Mesothelial cell of epicardium (in vitro differentiated cells): ENCODE results near the gene AK9. TPM values are rescaled to one million over a fixed set of nuclear protein-coding genes. Genes with fewer than 3 reads are reported as not detected.

ENCODE experiments used
- DNase-seq, 2 experiments: peaks; one replicate each; pipeline ENCODE4 v3.0.0; 2021; ENCODE audit warnings: low spot score in 2 of 2; ENCODE audit not compliant: unreplicated experiment in 2 of 2
- H3K27ac Mint-ChIP-seq: 2 replicates; pipeline ENCODE4 v1.8.0; 2021; ENCODE audit warnings: mixed read lengths
- H3K27me3 Mint-ChIP-seq: 2 replicates; pipeline ENCODE4 v1.8.0; 2021; ENCODE audit warnings: low read depth, mixed read lengths
- H3K36me3 Mint-ChIP-seq: 2 replicates; pipeline ENCODE4 v1.8.0; 2021; ENCODE audit warnings: mixed read lengths
- H3K4me1 Mint-ChIP-seq: 2 replicates; pipeline ENCODE4 v1.8.0; 2021; ENCODE audit warnings: mixed read lengths
- H3K4me3 Mint-ChIP-seq: 2 replicates; pipeline ENCODE4 v1.8.0; 2021; ENCODE audit warnings: mild to moderate bottlenecking, moderate library complexity, mixed read lengths
- H3K9me3 Mint-ChIP-seq: 2 replicates; pipeline ENCODE4 v1.8.0; 2021; ENCODE audit warnings: mixed read lengths
- total RNA-seq: library from RNA; stranded (reverse); gene quantifications from 3 replicates; pipeline ENCODE4 v1.2.1, GENCODE V29; 2021
- TF ChIP-seq, protein P1 (sequence below): fragments of 200-600 bp; sonication (generic); IDR thresholded peaks from one replicate; pipeline ENCODE4 v1.5.0; 2021; ENCODE audit warnings: antibody characterized with exemption; ENCODE audit not compliant: unreplicated experiment

The AK9 gene
- total RNA-seq, 1 donor from 2014 or later: 6.7 TPM

GRCh38 chr6:109632405-109632804, 58.6 kb downstream of the AK9 start:
- Mint-ChIP-seq H3K9me3 (peaks cover 8% of the 10 kb centered on the region), H3K27ac (no peak overlapping the region)

GRCh38 chr6:109631403-109631802, 59.6 kb downstream of the AK9 start:
- Mint-ChIP-seq H3K27me3 (peaks cover 8% of the 10 kb centered on the region), H3K4me3 (no peak overlapping the region), H3K27ac (no peak overlapping the region), H3K9me3 (peaks cover 10% of the 10 kb centered on the region), H3K36me3 (peaks cover 6% of the 10 kb centered on the region), H3K4me1 (no peaks in the 10 kb centered on the region)
- TF ChIP-seq, protein P1, sequence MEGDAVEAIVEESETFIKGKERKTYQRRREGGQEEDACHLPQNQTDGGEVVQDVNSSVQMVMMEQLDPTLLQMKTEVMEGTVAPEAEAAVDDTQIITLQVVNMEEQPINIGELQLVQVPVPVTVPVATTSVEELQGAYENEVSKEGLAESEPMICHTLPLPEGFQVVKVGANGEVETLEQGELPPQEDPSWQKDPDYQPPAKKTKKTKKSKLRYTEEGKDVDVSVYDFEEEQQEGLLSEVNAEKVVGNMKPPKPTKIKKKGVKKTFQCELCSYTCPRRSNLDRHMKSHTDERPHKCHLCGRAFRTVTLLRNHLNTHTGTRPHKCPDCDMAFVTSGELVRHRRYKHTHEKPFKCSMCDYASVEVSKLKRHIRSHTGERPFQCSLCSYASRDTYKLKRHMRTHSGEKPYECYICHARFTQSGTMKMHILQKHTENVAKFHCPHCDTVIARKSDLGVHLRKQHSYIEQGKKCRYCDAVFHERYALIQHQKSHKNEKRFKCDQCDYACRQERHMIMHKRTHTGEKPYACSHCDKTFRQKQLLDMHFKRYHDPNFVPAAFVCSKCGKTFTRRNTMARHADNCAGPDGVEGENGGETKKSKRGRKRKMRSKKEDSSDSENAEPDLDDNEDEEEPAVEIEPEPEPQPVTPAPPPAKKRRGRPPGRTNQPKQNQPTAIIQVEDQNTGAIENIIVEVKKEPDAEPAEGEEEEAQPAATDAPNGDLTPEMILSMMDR: no peak
- DNase-seq: no peak

More at GRCh38 chr6:109632405-109632804, 58.6 kb downstream of the AK9 start:
- TF ChIP-seq, protein P1: no peak
- Mint-ChIP-seq H3K36me3 (peaks cover 6% of the 10 kb centered on the region), H3K27me3 (peaks cover 9% of the 10 kb centered on the region), H3K4me3 (no peak overlapping the region), H3K4me1 (no peaks in the 10 kb centered on the region)
- DNase-seq: no peak

- no peak overlapping the region for H3K4me3 Mint-ChIP-seq
- H3K36me3 Mint-ChIP-seq: peaks cover 9% of the 10 kb centered on the region
- H3K4me1 Mint-ChIP-seq: no peaks in the 10 kb centered on the region
- TF ChIP-seq, protein P1: no peak
- no peak for DNase-seq
- no peaks in the 10 kb centered on the region for H3K27me3 Mint-ChIP-seq
- peaks cover 32% of the 10 kb centered on the region for H3K9me3 Mint-ChIP-seq
- H3K27ac Mint-ChIP-seq: no peak overlapping the region
Observed at GRCh38 chr6:109628158-109629000, 62.6 kb downstream of the AK9 start.

DNA sequence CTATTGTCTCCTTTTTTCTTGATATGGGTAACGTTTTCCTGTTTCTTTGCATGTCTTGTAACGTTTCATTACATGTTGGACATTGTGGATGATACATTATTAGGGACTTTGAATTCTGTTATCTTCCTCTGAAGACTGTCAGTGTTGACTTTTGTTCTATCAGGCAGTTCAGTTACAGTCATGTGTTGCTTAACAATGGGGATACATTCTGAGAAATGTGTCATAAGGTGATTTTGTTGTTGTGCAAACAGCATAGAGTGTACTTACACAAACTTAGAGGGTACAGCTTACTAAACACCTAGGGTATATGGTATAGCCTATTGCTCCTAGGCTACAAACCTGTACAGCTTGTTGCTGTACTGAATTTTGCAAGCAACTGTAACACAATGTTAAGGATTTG, 64.7 kb downstream of the AK9 start:
- H3K36me3 Mint-ChIP-seq: peaks cover 3% of the 10 kb centered on the region
- no peak for DNase-seq
- H3K4me1 Mint-ChIP-seq: no peaks in the 10 kb centered on the region
- H3K27ac Mint-ChIP-seq: no peak overlapping the region
- no peaks in the 10 kb centered on the region for H3K27me3 Mint-ChIP-seq
- H3K4me3 Mint-ChIP-seq: no peak overlapping the region
- H3K9me3 Mint-ChIP-seq: peaks cover 30% of the 10 kb centered on the region
- TF ChIP-seq, protein P1: no peak

- Mint-ChIP-seq H3K27me3 (no peaks in the 10 kb centered on the region), H3K4me3 (no peak overlapping the region), H3K36me3 (peaks cover 3% of the 10 kb centered on the region), H3K9me3 (peaks cover 24% of the 10 kb centered on the region), H3K4me1 (no peaks in the 10 kb centered on the region), H3K27ac (no peak overlapping the region)
- DNase-seq: no peak
- TF ChIP-seq, protein P1: no peak
Observed at GRCh38 chr6:109625199-109625598, 65.8 kb downstream of the AK9 start.
